GM19455 (cell line): Measurements from ENCODE around the gene PQBP1.
A peak's percentile ranks its signal among the peaks of the same experiment; 100 is the strongest.
"Not testable (repeated sequence)": the region's sequence is repeated elsewhere in the genome, so short reads cannot be mapped to it uniquely, and the experiment has no call there.

Experiments
- ATAC-seq: cut with Tn5 transposase; IDR thresholded peaks from one replicate; pipeline ENCODE4 v1.9.1; 2021; ENCODE audit not compliant: unreplicated experiment

Gene PQBP1

DNA sequence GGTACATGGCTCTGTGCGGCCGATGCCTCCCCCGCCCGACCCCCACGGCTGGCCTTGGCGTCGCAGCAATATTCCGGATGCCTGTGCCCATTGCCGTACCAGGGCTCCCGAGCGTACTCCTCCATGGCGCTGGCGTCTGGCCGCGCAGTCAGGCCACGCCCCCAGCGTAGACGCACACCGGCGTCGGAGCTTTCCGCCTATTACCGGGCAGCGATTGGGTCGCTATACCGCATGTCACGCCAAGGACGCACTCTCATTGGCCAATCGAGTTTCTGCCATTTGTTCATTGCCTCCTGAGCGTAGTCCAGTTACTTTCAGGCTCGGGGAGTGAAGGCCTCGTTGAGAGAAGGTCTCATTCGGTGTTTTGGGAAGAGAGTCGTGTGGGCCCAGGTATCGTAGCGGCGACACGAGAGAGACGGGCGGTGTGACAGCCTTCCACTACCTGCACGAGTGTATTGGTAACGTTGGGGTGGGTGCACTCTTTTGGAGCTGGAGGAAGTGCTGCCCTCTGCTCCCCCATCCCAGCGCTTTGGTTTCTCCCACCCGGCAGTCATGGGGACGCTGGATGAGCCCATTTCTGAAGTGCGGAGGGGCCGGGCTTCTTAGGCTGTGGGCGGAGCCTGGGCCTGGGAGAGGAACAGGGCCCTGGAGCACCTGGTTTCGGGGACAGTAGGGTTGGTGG lies at the start of gene PQBP1, which contains the start of gene TIMM17B:
PQBP1 (plus strand) TSS at position 306 of the 682 bp plus-strand sequence. CDS start 580 bp downstream, outside the sequence.
TIMM17B (minus strand) TSS at position 144 of the 682 bp plus-strand sequence; CDS start at position 125, 19 bp downstream.
- peak; percentile 87 for ATAC-seq

DNA sequence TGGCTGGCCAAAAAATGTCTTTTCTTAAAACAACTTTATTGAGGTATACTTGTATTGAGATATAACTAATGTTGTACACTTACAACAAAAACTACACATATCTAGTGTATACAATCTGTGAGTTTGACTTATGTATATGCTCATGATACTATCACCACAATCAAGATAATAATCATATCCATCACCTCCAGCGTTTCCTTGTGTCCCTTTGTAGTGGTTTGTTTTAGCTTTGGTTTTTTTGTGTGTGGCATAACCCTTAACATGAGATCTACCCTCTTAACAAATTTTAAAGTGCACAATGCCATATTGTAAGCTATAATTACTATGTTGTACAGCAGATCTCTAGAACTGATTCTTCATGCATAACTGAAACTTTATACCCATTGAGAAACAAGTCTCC lies 48.9 kb upstream of the PQBP1 start:
- ATAC-seq, result no peak

- no peak for ATAC-seq
Measured at GRCh38 chrX:48852857-48853256, 44.9 kb upstream of the PQBP1 start.

- not testable (repeated sequence) for ATAC-seq
Measured at GRCh38 chrX:48853494-48853893, 44.2 kb upstream of the PQBP1 start.

DNA sequence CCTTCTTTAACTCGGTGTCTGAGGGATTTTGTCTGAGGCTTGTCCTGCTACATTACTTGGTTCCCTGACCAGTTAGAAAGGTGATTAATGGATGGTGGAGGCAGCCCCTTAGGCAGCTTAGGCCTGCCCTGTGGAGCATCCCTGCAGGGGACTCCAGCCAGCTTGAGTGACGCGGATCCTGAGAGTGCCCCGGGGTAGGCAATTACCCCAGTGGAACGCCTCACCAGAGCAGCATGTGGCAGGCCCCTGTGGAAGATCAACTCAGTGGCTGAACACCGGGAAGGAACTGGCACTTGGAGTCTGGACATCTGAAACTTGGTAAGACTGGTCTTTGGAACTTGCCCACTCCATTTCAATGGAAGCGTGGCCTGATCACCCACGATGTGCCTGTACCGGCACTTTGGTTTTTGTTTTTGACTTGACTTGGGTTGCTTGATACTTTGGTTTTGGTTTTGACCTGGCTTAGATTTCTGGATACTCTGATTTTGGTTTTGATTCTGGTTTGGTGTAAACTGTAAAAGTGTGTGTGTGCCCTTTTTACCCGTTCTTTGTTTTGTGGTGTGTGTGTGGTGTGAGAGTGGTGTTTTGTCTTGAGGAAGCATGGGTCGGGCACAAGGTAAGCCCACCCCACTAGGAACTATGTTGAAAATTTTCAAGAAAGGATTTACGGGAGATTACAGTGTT lies 43.5 kb upstream of the PQBP1 start:
- ATAC-seq, result not testable (repeated sequence)

DNA sequence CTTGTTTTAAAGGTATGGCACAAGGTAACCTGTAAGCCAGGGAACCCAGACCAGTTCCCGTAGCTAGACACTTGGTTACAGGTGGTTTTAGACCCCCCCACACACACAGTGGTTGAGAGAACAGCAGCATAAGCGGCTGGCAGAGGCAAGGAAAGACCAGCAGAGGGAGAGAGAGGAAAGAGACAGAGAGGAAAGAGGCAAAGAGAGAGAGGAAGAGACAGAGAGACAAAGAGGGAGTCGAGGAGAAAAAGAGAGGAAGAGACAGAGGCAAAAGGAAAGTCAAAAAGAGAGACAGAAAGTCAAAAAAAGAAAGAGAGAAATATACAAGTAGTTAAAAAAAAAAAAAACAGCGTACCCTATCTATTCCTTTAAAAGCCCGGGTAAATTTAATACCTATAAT lies 42.8 kb upstream of the PQBP1 start:
- no peak for ATAC-seq

- no peak for ATAC-seq
Measured at GRCh38 chrX:48864210-48864609, 33.5 kb upstream of the PQBP1 start.

DNA sequence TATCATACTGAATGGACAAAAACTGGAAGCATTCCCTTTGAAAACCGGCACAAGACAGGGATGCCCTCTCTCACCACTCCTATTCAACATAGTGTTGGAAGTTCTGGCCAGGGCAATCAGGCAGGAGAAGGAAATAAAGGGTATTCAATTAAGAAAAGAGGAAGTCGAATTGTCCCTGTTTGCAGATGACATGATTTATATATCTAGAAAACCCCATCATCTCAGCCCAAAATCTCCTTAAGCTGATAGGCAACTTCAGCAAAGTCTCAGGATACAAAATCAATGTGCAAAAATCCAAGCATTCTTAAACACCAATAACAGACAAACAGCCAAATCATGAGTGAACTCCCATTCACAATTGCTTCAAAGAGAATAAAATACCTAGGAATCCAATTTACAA lies 25.7 kb upstream of the PQBP1 start:
- ATAC-seq, result not testable (repeated sequence)

DNA sequence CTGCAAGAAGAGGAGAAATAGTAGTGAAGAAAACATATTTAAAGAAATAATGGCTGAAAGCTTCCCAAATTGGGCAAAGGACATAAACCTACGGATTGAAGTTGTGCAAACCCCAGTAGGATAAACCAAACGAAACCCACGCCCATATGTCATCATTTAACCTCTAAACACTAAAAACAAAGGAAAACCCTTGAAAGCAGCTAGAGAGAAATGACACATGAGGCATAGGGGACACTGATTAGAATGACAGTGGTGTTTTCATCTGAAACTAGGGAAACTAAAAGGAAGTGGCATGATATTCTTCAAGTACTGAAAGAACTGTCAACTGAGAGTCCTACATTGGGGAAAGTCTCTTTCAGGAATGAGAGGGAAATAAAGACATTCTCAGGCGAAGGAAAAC lies 20.8 kb upstream of the PQBP1 start:
- ATAC-seq, result not testable (repeated sequence)

- ATAC-seq, result no peak
Measured at GRCh38 chrX:48883729-48884128, 14.0 kb upstream of the PQBP1 start.

DNA sequence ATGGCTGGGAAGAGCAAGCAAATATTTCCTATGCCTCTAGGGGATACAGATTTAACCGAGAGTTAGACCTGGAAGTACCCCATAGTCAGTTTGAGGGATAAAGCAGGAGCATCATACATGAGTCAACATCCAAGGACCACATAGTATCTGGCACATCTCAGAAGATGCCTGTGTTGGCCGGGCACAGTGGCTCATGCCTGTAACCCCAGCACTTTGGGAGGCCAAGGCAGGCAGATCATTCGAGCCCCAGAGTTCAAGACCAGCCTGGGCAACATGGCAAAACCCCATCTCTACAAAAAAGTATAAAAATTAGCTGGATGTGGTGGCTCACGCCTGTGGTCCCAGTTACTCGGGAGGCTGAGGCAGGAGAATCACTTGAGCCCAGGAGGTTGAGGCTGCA lies 11.1 kb upstream of the PQBP1 start:
- not testable (repeated sequence) for ATAC-seq

DNA sequence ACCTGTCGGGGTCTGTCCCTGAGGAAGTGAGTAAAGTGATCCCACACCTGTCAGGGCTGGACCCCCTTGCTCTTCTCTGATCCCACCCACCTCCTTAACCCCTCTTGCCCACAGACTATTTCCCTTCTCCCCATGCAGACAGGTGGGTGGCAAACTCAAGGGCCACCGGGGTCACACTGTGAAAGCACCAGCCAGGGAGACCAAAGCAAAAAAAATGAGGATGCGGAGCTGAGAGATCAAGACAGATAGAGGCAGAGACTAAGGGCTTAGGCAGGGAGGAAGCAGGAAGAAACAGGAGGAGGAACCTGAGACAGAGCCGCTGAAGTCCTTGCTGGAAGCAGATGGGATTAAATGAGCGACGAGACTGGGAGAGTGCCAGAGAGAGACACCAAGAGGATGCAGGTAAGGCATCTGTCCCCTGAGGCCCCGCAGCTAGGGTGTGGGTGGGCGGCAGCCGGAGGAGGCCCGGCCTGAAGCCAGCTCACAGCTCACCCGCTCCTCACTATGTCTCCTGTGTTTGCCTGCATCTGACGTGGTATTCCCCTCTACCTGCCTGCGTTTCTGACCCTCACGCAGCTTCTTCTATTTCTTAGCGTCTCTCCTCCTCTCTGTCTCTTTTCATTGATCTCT lies 7.3 kb upstream of the PQBP1 start:
- ATAC-seq, result no peak

DNA sequence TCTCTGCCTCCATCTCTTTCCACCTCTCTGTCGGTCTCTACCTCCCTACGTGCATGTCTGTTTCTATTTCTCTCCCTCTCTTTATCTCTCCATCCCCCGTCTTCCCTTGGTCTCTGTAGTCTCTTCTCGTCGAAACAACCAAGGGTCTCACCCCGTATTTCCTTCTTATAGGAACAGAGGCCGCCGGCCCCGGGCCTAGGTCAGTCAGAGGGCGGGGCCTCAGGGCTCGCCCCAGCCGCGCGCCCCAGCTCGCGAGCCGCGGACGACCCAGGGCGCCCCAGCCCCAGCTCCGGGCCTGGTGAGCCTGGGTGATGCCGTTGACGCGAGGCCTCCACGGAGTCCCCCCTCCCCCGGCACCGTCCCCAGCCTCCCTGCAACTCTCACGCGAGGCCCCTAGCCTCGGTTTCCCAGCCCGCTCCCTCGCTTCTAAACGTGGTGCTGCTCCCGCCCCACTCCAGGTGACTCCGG lies 6.8 kb upstream of the PQBP1 start:
- peak; percentile 49 for ATAC-seq

DNA sequence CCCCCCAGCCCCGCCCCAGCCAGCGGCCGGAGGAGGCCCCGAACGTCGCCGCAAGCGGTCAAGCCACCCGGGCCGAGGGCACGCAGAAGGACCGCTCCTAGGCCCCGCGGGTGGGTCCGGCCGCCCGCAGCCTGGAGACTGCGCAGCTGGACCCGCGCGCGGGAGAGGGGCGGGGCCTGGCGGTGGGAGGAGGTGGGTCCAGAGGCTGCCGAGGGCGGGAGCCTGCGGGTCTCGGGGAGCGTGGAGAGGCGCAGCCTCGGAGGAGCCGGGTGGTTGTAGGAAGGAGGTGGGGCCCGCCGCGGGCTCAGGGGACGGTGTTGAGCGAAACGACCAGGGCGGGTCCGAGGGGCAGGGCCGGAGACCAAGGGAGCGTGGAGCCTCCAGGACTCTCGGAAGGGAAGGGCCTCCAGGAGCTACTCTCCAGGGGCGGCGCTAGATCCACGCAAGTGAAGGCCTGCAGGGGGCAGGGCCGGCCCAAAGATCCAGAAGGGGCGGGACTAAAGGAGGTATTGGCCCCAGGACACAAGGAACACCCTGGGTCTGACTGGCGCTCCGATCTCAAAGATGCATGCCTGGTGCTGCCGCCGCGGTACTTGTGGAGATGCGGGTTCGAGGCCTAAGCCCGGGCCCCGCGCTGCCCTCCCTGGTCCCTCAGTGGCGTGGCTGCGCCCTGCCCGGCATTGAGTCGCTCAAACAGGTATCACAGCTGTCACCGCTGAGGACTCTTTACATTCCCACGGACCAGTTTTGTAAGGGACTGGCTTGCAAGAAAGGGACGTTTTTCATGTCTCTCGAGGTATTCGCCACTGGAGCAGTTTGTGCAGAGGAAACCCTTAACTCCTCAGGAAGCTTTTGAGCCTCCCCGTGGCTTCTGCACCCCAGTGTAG lies 6.1 kb upstream of the PQBP1 start:
- ATAC-seq, result peak; percentile 81

DNA sequence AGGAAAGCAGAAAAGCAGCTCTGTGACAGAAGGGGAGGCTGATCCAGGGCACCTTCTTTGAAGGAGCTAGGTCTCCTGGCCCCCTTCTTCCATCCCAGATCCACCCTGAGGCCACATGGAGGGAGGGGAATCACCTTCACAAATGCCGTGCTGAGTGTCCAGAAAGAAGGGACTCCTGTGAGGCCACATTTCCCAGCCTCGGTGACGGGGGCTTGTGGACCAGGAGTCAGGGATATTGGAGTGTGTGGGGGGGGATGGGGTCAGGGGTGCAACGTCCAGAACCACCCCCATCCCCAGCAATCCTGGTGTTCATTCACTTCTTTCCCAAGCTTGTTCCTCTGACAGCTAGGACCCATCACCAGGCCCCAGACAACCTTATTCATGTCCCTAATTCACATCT lies 4.8 kb upstream of the PQBP1 start:
- no peak for ATAC-seq

DNA sequence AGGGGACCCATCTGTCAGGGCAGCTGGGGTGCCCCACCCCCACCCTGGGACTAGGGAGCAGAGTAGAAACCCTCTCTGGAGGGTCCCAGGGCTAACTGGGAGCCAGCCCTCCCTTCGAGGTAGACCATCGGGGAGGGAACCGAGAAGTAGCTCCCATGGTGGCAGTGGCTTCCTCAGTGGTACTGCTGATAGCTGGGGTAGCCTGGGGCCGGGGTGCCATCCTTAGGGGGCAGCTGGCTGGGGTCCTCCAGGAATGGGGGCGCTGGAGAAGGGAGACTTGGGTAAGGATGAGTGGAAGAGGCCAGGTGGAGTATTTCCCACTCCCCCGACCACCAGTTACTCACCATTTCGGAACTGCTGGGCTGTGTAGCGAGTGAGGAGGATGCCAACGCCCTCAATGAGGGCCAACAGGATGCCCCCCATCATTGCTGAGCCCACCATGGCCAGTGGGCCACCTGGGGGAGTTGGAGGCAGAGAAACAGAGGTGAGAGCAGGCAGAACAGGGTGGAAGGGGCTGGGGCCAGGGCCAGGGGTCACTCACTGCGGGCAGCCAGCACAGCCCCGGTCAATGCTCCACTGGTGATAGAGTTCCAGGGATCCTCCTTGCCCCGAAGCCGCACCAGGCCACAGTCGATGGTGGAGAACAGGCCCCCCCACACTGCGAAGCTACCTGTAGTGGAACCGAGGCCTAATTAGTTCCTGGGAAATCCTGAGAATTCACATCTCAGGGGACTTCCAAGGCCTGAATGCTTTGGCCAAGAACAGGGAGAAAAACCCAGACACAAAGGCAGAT lies 4.0 kb upstream of the PQBP1 start:
- no peak for ATAC-seq

GRCh38 chrX:48894891-48895290 lies 2.8 kb upstream of the PQBP1 start:
- no peak for ATAC-seq

GRCh38 chrX:48896611-48897011 lies 1.1 kb upstream of the PQBP1 start:
- ATAC-seq, result no peak

DNA sequence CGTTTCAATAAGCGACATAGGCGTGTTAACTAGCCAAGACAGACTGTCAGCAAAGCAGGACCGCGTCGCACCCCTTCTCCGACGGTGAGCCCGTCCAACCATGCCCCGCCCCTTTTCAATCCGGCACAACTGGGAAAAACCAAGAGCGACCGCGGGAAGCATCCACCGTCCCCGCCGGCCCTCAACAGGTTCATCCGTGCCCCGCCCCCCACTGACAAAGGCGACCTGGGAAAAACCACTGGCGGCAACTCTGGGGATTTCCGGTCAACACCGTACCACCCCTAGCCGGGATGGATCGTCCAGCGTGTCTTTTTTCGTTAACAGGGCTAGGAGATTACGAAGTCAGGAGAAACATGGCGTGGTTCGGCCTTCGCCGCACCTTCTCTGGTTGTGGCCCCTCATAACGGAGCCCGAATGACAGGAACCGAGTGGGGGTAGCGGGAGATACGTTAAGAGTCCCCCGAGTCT lies 539 bp upstream of the PQBP1 start:
- no peak for ATAC-seq

- ATAC-seq, result no peak
Measured at GRCh38 chrX:48899078-48899410, 1.3 kb downstream of the PQBP1 start.
